Measurements from ENCODE around the gene TACC3. TPM values are rescaled to one million over a fixed set of nuclear protein-coding genes. Genes with fewer than 3 reads are reported as not detected.

TACC3 gene
- total and polyA plus RNA-seq, 2 of the 8 experiments (the other 6 are each of a cell fraction or from before 2014, with no cell fraction given): 73.8 to 148 TPM

DNA sequence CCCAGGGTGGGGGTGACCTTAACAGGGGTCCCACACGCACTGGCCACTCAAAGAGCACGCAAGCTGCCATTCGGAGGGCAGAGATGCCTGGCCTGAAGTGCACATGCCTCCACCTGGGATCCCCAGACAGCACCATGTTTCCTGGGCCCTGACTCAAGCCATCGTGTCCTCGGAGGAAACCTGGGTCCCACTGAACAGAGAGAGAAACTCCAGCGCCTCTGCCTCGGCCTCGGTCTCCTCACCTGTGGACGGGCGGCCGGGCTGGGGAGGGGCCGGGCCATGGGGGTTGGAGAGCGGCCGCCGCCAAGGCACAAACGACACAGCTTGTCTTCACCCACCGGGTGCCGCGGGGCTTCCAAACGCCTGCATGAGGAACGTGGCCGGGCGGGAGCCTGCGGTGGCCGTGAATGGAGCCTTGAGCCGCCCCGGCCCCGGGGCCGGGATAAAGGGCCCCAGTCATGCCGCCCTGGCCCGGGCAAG is 41.8 kb downstream of the TACC3 start:
- H3K4me2 ChIP-seq (ENCODE audit: insufficient read depth in 1 of 2, low read depth in 2 of 2, low read length in 2 of 2): no peak overlapping the region
- no peak overlapping the region for H2AK5ac ChIP-seq (ENCODE audit: low read depth, low read length)
- H3K79me2 ChIP-seq (ENCODE audit: control insufficient read depth in 1 of 2, insufficient read depth in 2 of 2, low read length in 2 of 2): no peaks in the 10 kb centered on the region
- peaks cover 4% of the 10 kb centered on the region; the same call in 1 of the 2 replicates for H3K23me2 ChIP-seq (ENCODE audit: low read depth, low read length)
- H3K27me3 ChIP-seq (replicated peaks in 1 of 4; ENCODE audit: control insufficient read depth in 3 of 4, extremely low read depth in 1 of 4, insufficient read depth in 3 of 4, low read length in 3 of 4): peaks cover 0 to 3% (median 0%) of the 10 kb centered on the region in 4 experiments; a peak in 2 of 7 replicates
- H4K20me1 ChIP-seq (replicated peaks in 1 of 2; ENCODE audit: control insufficient read depth in 1 of 2, insufficient read depth in 2 of 2, low read length in 2 of 2): no peaks in the 10 kb centered on the region
- H4K5ac ChIP-seq (ENCODE audit: insufficient read length, low read depth, low read length): no peak overlapping the region
- H3K14ac ChIP-seq (ENCODE audit: insufficient read length): no peak overlapping the region
- H3K36me3 ChIP-seq (ENCODE audit: control insufficient read depth in 2 of 4, insufficient read depth in 4 of 4, low read length in 3 of 4): no peaks in the 10 kb centered on the region
- H3K4me3 ChIP-seq (ENCODE audit: extremely low read depth in 1 of 4, insufficient read depth in 2 of 4, low read depth in 3 of 4, low read length in 4 of 4): no peak overlapping the region
- no peak overlapping the region for H3K27ac ChIP-seq (ENCODE audit: low read depth, low read length)
- H3K4me1 ChIP-seq (replicated peaks in 1 of 4; ENCODE audit: control insufficient read depth in 3 of 4, insufficient read depth in 4 of 4, low read length in 3 of 4): peaks cover under 1 to 22% (median 13%) of the 10 kb centered on the region in 4 experiments
- H4K8ac ChIP-seq (ENCODE audit: extremely low read depth, insufficient read depth, low read length): no peak overlapping the region
- H2BK5ac ChIP-seq (ENCODE audit: low read depth, low read length): no peak overlapping the region
- no peak overlapping the region for H3K4ac ChIP-seq (replicated peaks; ENCODE audit: insufficient read length, low read depth, low read length)
- 0 out of 2 replicates have a peak overlapping the region, but pooled peaks have one; percentile 39 for H2BK12ac ChIP-seq (ENCODE audit: low read depth, low read length)
- H2AFZ ChIP-seq (ENCODE audit: low read length): no peak overlapping the region
- H3K18ac ChIP-seq (ENCODE audit: extremely low read depth, low read length): peak overlapping the region; percentile 60
- ChIA-PET POLR2A (ENCODE audit: partially characterized antibody) (interaction anchor here (1.4 to 1.9 kb wide), 2 partner anchors 11 to 29 kb away, joined by 4 to 5 read pairs; partner anchors contain the start of gene FGFR3), CTCF (ENCODE audit: partially characterized antibody) (interaction anchor here (52.9 to 71.2 kb wide), 2 partner anchors 2 to 26 kb away, joined by 2507 read pairs; partner anchors contain the start of gene FGFR3)
- H4K91ac ChIP-seq (replicated peaks; ENCODE audit: insufficient read length, low read length): no peak overlapping the region
- no peak overlapping the region for H3K23ac ChIP-seq (ENCODE audit: insufficient read length)
- no peak overlapping the region for H2BK120ac ChIP-seq (replicated peaks; ENCODE audit: low read depth, low read length)
- no peaks in the 10 kb centered on the region for H3K79me1 ChIP-seq (ENCODE audit: low read depth, low read length)
- DNase-seq (ENCODE audit: low read depth in 1 of 2, low spot score in 2 of 2) (no peak), FAIRE-seq (no peak)
- H2BK20ac ChIP-seq (ENCODE audit: low read length): no peak overlapping the region
- H3K9me3 ChIP-seq (ENCODE audit: insufficient read depth in 2 of 2, low read depth in 1 of 2, low read length in 1 of 2): no peaks in the 10 kb centered on the region
- 72% methylated on average over 29 of the region's 31 CpGs; no CpG with 5 or more reads in 1 of the 2 experiments for WGBS, 2 experiments (ENCODE audit: extremely low coverage in 1 of 2, insufficient coverage in 1 of 2, insufficient read length in 1 of 2, insufficient replicate concordance in 2 of 2, low coverage in 1 of 2, low lambda C conversion rate in 2 of 2, missing lambda C conversion rate in 1 of 2)
- H3K9ac ChIP-seq (replicated peaks in 1 of 4; ENCODE audit: extremely low read depth in 1 of 4, low read depth in 3 of 4, low read length in 3 of 4): no peak overlapping the region
- no peak for TF ChIP-seq CHD1 (IDR thresholded peaks at IDR 0.05; ENCODE audit: low read depth, low read length)
- TF ChIP-seq, protein P1, sequence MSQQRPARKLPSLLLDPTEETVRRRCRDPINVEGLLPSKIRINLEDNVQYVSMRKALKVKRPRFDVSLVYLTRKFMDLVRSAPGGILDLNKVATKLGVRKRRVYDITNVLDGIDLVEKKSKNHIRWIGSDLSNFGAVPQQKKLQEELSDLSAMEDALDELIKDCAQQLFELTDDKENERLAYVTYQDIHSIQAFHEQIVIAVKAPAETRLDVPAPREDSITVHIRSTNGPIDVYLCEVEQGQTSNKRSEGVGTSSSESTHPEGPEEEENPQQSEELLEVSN (IDR thresholded peaks at IDR 0.05): 0 out of 2 replicates have a peak, but pooled peaks have one; percentile 17
- peak; percentile 18; the same call in 1 of the 2 replicates for TF ChIP-seq TBP (IDR thresholded peaks at IDR 0.05; ENCODE audit: low read depth, low read length)
- no peak for TF ChIP-seq RXRA (IDR thresholded peaks at IDR 0.05; ENCODE audit: insufficient read depth, low read depth, low read length)
- H3K56ac ChIP-seq (replicated peaks; ENCODE audit: insufficient read length, low read depth, low read length): no peak overlapping the region
- no peak overlapping the region for H2BK15ac ChIP-seq (ENCODE audit: low read length)
